Memory B cell (primary cell): ENCODE data around the gene SH3BP4.

Experiments
- ATAC-seq: fragments of 150-1000 bp; cut with Tn5 transposase; 2 replicates; pipeline ENCODE4 v1.10.0; 2021; ENCODE audit warnings: low read depth, mild to moderate bottlenecking, moderate library complexity
- DNase-seq, 2 donors: peaks; one replicate each; pipeline ENCODE4 v3.0.0; 2022; ENCODE audit warnings: low spot score in 2 of 2
- H3K27ac Mint-ChIP-seq: one replicate; pipeline ENCODE4 v1.8.0; 2022; ENCODE audit warnings: mild to moderate bottlenecking, moderate library complexity, mixed read lengths
- H3K27me3 Mint-ChIP-seq: one replicate; pipeline ENCODE4 v1.8.0; 2022; ENCODE audit warnings: mixed read lengths
- H3K36me3 Mint-ChIP-seq: one replicate; pipeline ENCODE4 v1.8.0; 2022; ENCODE audit warnings: mild to moderate bottlenecking, mixed read lengths
- H3K4me1 Mint-ChIP-seq: one replicate; pipeline ENCODE4 v1.8.0; 2022; ENCODE audit warnings: mixed read lengths
- H3K4me3 Mint-ChIP-seq: one replicate; pipeline ENCODE4 v1.8.0; 2022; ENCODE audit warnings: mild to moderate bottlenecking, moderate library complexity, mixed read lengths
- H3K9me3 Mint-ChIP-seq: one replicate; pipeline ENCODE4 v1.8.0; 2022; ENCODE audit warnings: mixed read lengths

The SH3BP4 gene

GRCh38 chr2:235091421-235091820 lies 139.6 kb downstream of the SH3BP4 start:
- no peak for DNase-seq
- no peaks in the 10 kb centered on the region for H3K9me3 Mint-ChIP-seq
- peaks cover 25% of the 10 kb centered on the region for H3K27me3 Mint-ChIP-seq
- H3K4me1 Mint-ChIP-seq, result no peaks in the 10 kb centered on the region
- no peaks in the 10 kb centered on the region for H3K36me3 Mint-ChIP-seq
- H3K4me3 Mint-ChIP-seq, result no peak overlapping the region
- H3K27ac Mint-ChIP-seq, result no peak overlapping the region
- ATAC-seq, result no peak

- no peak for DNase-seq
- Mint-ChIP-seq H3K9me3 (no peaks in the 10 kb centered on the region), H3K27ac (no peak overlapping the region), H3K27me3 (peaks cover 24% of the 10 kb centered on the region), H3K36me3 (no peaks in the 10 kb centered on the region), H3K4me1 (no peaks in the 10 kb centered on the region), H3K4me3 (no peak overlapping the region)
- ATAC-seq, result no peak
These were observed 140.2 kb downstream of the SH3BP4 start for GRCh38 chr2:235091983-235092382.

GRCh38 chr2:235092433-235093223 lies 140.8 kb downstream of the SH3BP4 start:
- H3K36me3 Mint-ChIP-seq, result no peaks in the 10 kb centered on the region
- no peak overlapping the region for H3K4me3 Mint-ChIP-seq
- H3K27me3 Mint-ChIP-seq, result peaks cover 25% of the 10 kb centered on the region
- H3K9me3 Mint-ChIP-seq, result no peaks in the 10 kb centered on the region
- no peaks in the 10 kb centered on the region for H3K4me1 Mint-ChIP-seq
- ATAC-seq, result no peak
- H3K27ac Mint-ChIP-seq, result peak overlapping the region; percentile 35
- DNase-seq, result no peak

- Mint-ChIP-seq H3K4me1 (no peaks in the 10 kb centered on the region), H3K27me3 (peaks cover 15% of the 10 kb centered on the region), H3K9me3 (no peaks in the 10 kb centered on the region), H3K36me3 (no peaks in the 10 kb centered on the region), H3K4me3 (no peak overlapping the region), H3K27ac (no peak overlapping the region)
- no peak for ATAC-seq
- no peak for DNase-seq
These were observed 142.6 kb downstream of the SH3BP4 start for GRCh38 chr2:235094457-235094856.

- DNase-seq (no peak), ATAC-seq (no peak)
- no peak overlapping the region for H3K27ac Mint-ChIP-seq
- no peaks in the 10 kb centered on the region for H3K9me3 Mint-ChIP-seq
- H3K4me3 Mint-ChIP-seq, result no peak overlapping the region
- H3K27me3 Mint-ChIP-seq, result peaks cover 12% of the 10 kb centered on the region
- H3K4me1 Mint-ChIP-seq, result no peaks in the 10 kb centered on the region
- no peaks in the 10 kb centered on the region for H3K36me3 Mint-ChIP-seq
These were observed 143.8 kb downstream of the SH3BP4 start for GRCh38 chr2:235095569-235095968.

GRCh38 chr2:235096447-235096846 lies 144.6 kb downstream of the SH3BP4 start:
- Mint-ChIP-seq H3K9me3 (no peaks in the 10 kb centered on the region), H3K27ac (no peak overlapping the region), H3K4me1 (no peaks in the 10 kb centered on the region), H3K4me3 (no peak overlapping the region), H3K27me3 (peaks cover 12% of the 10 kb centered on the region), H3K36me3 (no peaks in the 10 kb centered on the region)
- DNase-seq (no peak), ATAC-seq (no peak)

- Mint-ChIP-seq H3K27me3 (peaks cover 12% of the 10 kb centered on the region), H3K4me3 (no peak overlapping the region), H3K36me3 (no peaks in the 10 kb centered on the region), H3K4me1 (no peaks in the 10 kb centered on the region), H3K9me3 (no peaks in the 10 kb centered on the region), H3K27ac (no peak overlapping the region)
- ATAC-seq, result no peak
- DNase-seq, result no peak
These were observed 145.4 kb downstream of the SH3BP4 start for GRCh38 chr2:235097196-235097595.

GRCh38 chr2:235098269-235098668 lies 146.5 kb downstream of the SH3BP4 start:
- no peaks in the 10 kb centered on the region for H3K4me1 Mint-ChIP-seq
- DNase-seq, result no peak
- no peaks in the 10 kb centered on the region for H3K9me3 Mint-ChIP-seq
- H3K27ac Mint-ChIP-seq, result no peak overlapping the region
- no peak for ATAC-seq
- peaks cover 11% of the 10 kb centered on the region for H3K27me3 Mint-ChIP-seq
- no peak overlapping the region for H3K4me3 Mint-ChIP-seq
- no peaks in the 10 kb centered on the region for H3K36me3 Mint-ChIP-seq

GRCh38 chr2:235098736-235099494 lies 147.1 kb downstream of the SH3BP4 start:
- Mint-ChIP-seq H3K4me1 (no peaks in the 10 kb centered on the region), H3K27me3 (peaks cover 11% of the 10 kb centered on the region), H3K36me3 (no peaks in the 10 kb centered on the region), H3K9me3 (no peaks in the 10 kb centered on the region), H3K27ac (no peak overlapping the region), H3K4me3 (no peak overlapping the region)
- ATAC-seq (no peak), DNase-seq (no peak)

- no peak for DNase-seq
- Mint-ChIP-seq H3K36me3 (no peaks in the 10 kb centered on the region), H3K9me3 (no peaks in the 10 kb centered on the region), H3K4me3 (no peak overlapping the region), H3K27ac (no peak overlapping the region), H3K27me3 (peaks cover 6% of the 10 kb centered on the region), H3K4me1 (no peaks in the 10 kb centered on the region)
- no peak for ATAC-seq
These were observed 151.1 kb downstream of the SH3BP4 start for GRCh38 chr2:235102896-235103295.
